ENCODE data around the gene NOC4L.

The NOC4L gene

DNA sequence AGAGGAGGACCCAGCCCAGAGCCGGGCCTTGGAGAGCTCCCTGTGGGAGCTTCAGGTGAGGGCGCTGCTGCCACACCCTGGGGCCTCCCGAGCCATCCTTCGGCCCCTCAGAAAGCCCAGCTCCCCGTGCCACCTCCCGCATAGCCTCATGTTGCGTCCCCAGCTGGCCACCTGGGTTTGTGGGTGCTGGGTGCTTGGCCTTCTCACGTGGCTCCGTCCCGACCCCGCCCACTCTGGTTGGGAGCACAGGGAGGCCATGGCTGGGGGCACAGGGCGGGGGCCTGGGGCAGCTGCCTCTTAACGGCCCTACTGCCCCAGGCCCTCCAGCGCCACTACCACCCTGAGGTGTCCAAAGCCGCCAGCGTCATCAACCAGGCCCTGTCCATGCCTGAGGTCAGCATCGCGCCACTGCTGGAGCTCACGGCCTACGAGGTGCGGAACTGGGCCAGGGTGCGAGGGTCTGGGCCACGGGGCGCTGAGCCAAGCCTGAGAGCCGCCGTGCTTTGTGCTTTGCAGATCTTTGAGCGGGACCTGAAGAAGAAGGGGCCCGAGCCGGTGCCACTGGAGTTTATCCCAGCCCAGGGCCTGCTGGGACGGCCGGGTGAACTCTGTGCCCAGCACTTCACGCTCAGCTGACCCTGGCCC, 7.6 kb downstream of the NOC4L start:
- in situ Hi-C loops (cut with MboI; ENCODE audit: low pct_unique_long_range_greater_than_20kb, low sequenced_read_pairs, unreplicated experiment), result no loop called here

GRCh38 chr12:132152411-132152821, 8.2 kb downstream of the NOC4L start:
- in situ Hi-C loops (cut with MboI; ENCODE audit: low pct_unique_long_range_greater_than_20kb, low sequenced_read_pairs, unreplicated experiment), result no loop called here
- TF ChIP-seq, protein P1, sequence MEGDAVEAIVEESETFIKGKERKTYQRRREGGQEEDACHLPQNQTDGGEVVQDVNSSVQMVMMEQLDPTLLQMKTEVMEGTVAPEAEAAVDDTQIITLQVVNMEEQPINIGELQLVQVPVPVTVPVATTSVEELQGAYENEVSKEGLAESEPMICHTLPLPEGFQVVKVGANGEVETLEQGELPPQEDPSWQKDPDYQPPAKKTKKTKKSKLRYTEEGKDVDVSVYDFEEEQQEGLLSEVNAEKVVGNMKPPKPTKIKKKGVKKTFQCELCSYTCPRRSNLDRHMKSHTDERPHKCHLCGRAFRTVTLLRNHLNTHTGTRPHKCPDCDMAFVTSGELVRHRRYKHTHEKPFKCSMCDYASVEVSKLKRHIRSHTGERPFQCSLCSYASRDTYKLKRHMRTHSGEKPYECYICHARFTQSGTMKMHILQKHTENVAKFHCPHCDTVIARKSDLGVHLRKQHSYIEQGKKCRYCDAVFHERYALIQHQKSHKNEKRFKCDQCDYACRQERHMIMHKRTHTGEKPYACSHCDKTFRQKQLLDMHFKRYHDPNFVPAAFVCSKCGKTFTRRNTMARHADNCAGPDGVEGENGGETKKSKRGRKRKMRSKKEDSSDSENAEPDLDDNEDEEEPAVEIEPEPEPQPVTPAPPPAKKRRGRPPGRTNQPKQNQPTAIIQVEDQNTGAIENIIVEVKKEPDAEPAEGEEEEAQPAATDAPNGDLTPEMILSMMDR (IDR thresholded peaks at IDR 0.05; ENCODE audit: extremely low read depth, insufficient read depth, missing control alignments), result no peak
- no peak for DNase-seq (ENCODE audit: low spot score)

More for the DNA sequence above, 7.6 kb downstream of the NOC4L start:
- DNase-seq (ENCODE audit: low spot score), result no peak
- TF ChIP-seq, protein P1 (IDR thresholded peaks at IDR 0.05; ENCODE audit: extremely low read depth, insufficient read depth, missing control alignments), result no peak

- TF ChIP-seq, protein P1 (IDR thresholded peaks at IDR 0.05; ENCODE audit: extremely low read depth, insufficient read depth, missing control alignments), result no peak
- in situ Hi-C loops (cut with MboI; ENCODE audit: low pct_unique_long_range_greater_than_20kb, low sequenced_read_pairs, unreplicated experiment), result no loop called here
- no peak for DNase-seq (ENCODE audit: low spot score)
These were observed 8.7 kb downstream of the NOC4L start for GRCh38 chr12:132152953-132153352.

GRCh38 chr12:132153501-132154340, 9.5 kb downstream of the NOC4L start:
- peak; percentile 88 for DNase-seq (ENCODE audit: low spot score)
- in situ Hi-C loops (cut with MboI; ENCODE audit: low pct_unique_long_range_greater_than_20kb, low sequenced_read_pairs, unreplicated experiment), result no loop called here
- TF ChIP-seq, protein P1 (IDR thresholded peaks at IDR 0.05; ENCODE audit: extremely low read depth, insufficient read depth, missing control alignments), result peak; percentile 98

DNA sequence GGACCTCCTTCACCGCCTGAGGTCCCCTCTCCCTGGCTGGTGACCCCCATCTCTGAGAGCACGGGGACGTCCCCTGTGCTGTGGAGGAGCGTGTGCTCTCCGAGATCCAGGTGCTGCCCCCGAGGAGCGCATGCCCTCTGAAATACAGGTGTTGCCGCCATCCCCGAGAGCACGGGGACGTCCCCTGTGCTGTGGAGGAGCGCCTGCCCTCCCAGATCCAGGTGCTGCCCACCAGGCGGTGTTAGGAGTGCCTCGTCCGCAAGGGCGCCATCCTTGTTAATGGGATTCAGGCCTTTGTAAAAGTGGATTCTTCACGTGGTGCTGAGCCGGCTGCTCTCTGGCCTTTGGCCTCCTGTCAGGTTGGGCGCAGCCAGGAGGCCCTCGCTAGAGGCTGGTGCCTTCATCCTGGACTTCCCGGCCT, 10.1 kb downstream of the NOC4L start:
- DNase-seq (ENCODE audit: low spot score), result no peak
- TF ChIP-seq, protein P1 (IDR thresholded peaks at IDR 0.05; ENCODE audit: extremely low read depth, insufficient read depth, missing control alignments), result no peak
- in situ Hi-C loops (cut with MboI; ENCODE audit: low pct_unique_long_range_greater_than_20kb, low sequenced_read_pairs, unreplicated experiment), result no loop called here

GRCh38 chr12:132154941-132155770, 10.9 kb downstream of the NOC4L start:
- TF ChIP-seq, protein P1 (IDR thresholded peaks at IDR 0.05; ENCODE audit: extremely low read depth, insufficient read depth, missing control alignments), result no peak
- DNase-seq (ENCODE audit: low spot score), result no peak
- in situ Hi-C loops (cut with MboI; ENCODE audit: low pct_unique_long_range_greater_than_20kb, low sequenced_read_pairs, unreplicated experiment), result no loop called here
